Spleen (tissue), 11 donors: ENCODE results near the gene SLC38A2. TPM values are rescaled to one million over a fixed set of nuclear protein-coding genes. Genes with fewer than 3 reads are reported as not detected.

Experiments
- DNase-seq: peaks from one replicate; pipeline ENCODE4 v3.0.0-alpha.2; 2020
- H3K27ac ChIP-seq, 8 donors: fragments of 200-600 bp; sonication (generic) in 7 of 8; 1 replicate in 4 of 8; 2 replicates in 4 of 8; pipeline versions ENCODE4 v1.5.0 to v1.8.0; 2016 to 2021; ENCODE audit warnings: inconsistent platforms in 4 of 8, mild to moderate bottlenecking in 4 of 8, moderate library complexity in 1 of 8
- H3K27me3 ChIP-seq, 7 donors: fragments of 200-600 bp; sonication (generic) in 6 of 7; replicated peaks in 1 of 7; 1 replicate in 4 of 7; 2 replicates in 3 of 7; pipeline versions ENCODE4 v1.5.0 to v1.8.0; 2016 to 2021; ENCODE audit warnings: inconsistent platforms in 3 of 7, mild to moderate bottlenecking in 1 of 7
- H3K36me3 ChIP-seq, 6 donors: fragments of 200-600 bp; sonication (generic) in 5 of 6; 1 replicate in 4 of 6; 2 replicates in 2 of 6; pipeline versions ENCODE4 v1.5.0 to v1.8.0; 2016 to 2021; ENCODE audit warnings: inconsistent platforms in 2 of 6
- H3K4me1 ChIP-seq, 6 donors: fragments of 200-600 bp; sonication (generic) in 5 of 6; 1 replicate in 3 of 6; 2 replicates in 3 of 6; pipeline versions ENCODE4 v1.5.0 to v1.8.0; 2016 to 2021; ENCODE audit warnings: inconsistent platforms in 3 of 6
- H3K4me3 ChIP-seq, 8 donors: fragments of 200-600 bp; sonication (generic) in 7 of 8; 1 replicate in 4 of 8; 2 replicates in 4 of 8; pipeline versions ENCODE4 v1.5.0 to v1.8.0; 2016 to 2021; ENCODE audit warnings: inconsistent platforms in 4 of 8, mild to moderate bottlenecking in 4 of 8, moderate library complexity in 2 of 8
- H3K9me3 ChIP-seq, 8 donors: fragments of 200-600 bp; sonication (generic) in 7 of 8; 1 replicate in 4 of 8; 2 replicates in 4 of 8; pipeline versions ENCODE4 v1.5.0 to v1.8.0; 2016 to 2021; ENCODE audit warnings: inconsistent platforms in 4 of 8
- POLR2A ChIP-seq, 3 donors: fragments of 450-650 bp; IDR thresholded peaks; one replicate each; pipeline ENCODE4 v1.5.1; 2017; ENCODE audit warnings: antibody characterized with exemption in 3 of 3, mild to moderate bottlenecking in 1 of 3
- POLR2AphosphoS5 ChIP-seq, 3 donors: sonication (generic); formaldehyde crosslinking; IDR thresholded peaks; one replicate each; pipeline ENCODE4 v1.5.1; 2017; ENCODE audit warnings: antibody characterized with exemption in 3 of 3
- WGBS, 5 donors: extraction: QIAGEN DNeasy Blood & Tissue Kit in 3 of 5; methylation state at CpG; one replicate each; pipeline versions ENCODE4 v1.1.5 to v1.1.7; 2013 to 2018; 5-methylcytosine and 5-hydroxymethylcytosine counted together
- intact Hi-C: fragments of 100-400 bp; cut with DNase I; formaldehyde crosslinking; loops from one replicate; pipeline ENCODE4 v1.15.0; 2023; ENCODE audit warnings: low total_unique reads
- polyA plus RNA-seq, 3 donors: library from polyadenylated mRNA; stranded (reverse); fragments of 200-250 nt; gene quantifications; one replicate each; pipeline ENCODE4 v1.2.1, GENCODE V29; 2013
- total RNA-seq, 7 donors: library from RNA; depleted of rRNA in 3 of 7; stranded (reverse); fragments of >200 nt in 3 of 7; fragmentation: NEBNext Ultra II Directional in 4 of 7; extraction: Animal tissue kit (Norgen Biotek cat#: 25700) in 4 of 7; gene quantifications; one replicate each; pipeline versions ENCODE4 v1.1.0 to v1.2.1, GENCODE V29; 2016 to 2021
- TF ChIP-seq, protein P1 (sequence below), 11 experiments: fragments of 200-600 bp in 7 of 11; fragments of 450-650 bp in 4 of 11; sonication (generic) in 4 of 11; IDR thresholded peaks in 8 of 11; conservative IDR thresholded peaks in 3 of 11; 1 replicate in 7 of 11; 2 replicates in 4 of 11; pipeline versions ENCODE4 v1.4.0 to v1.8.0; 2016 to 2021; ENCODE audit warnings: antibody characterized with exemption in 11 of 11, inconsistent platforms in 4 of 11, mild to moderate bottlenecking in 1 of 11
- donor health status: healthy with polysubstance abuse.
- donor health status: DM: no; HTN: no; CAD: no; lungs with moderate emphysema.
- donor health status: DM: no; HTN: no; CAD: no.
- donor health status: Bipolar disorder and iron deficiency.
- donor health status: healthy.
- donor health status: DM: no; HTN: no; CAD: no.
- donor health status: DM: yes; HTN: yes; CAD: no.

SLC38A2 gene
- total and polyA plus RNA-seq, 10 donors = 40.7 to 297 (median 151) TPM

DNA sequence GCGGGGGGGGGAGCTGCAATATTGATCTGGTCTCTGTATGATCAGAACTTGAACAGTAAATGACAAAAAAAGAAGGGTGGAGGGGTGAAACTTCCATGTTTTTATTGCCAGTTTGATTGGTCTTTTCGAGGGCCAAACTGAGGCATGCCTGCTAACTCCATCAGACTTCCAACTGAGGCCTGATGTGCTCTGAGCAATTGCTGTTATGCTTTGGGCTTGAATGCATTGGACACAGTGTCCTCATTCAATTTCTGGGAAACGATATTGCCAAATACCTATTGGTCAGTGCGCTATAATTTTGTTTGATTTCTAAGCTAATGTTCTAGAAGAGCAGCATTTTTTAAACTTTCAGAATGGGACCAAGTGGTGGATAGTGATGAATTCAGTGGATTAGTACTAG is 2.1 kb upstream of the SLC38A2 start:
- H3K4me1 ChIP-seq = peaks cover 10 to 33% (median 26%) of the 10 kb centered on the region in 6 donors
- WGBS, 5 donors = 91 to 97% (median 93%) methylated on average over 4 of the region's 4 CpGs
- H3K9me3 ChIP-seq = no peaks in the 10 kb centered on the region
- no peak for DNase-seq
- no peaks in the 10 kb centered on the region for H3K27me3 ChIP-seq
- peaks cover 0 to 15% (median 11%) of the 10 kb centered on the region in 6 donors for H3K36me3 ChIP-seq
- TF ChIP-seq POLR2AphosphoS5 (IDR thresholded peaks at IDR 0.05) (no peak), POLR2A (IDR thresholded peaks at IDR 0.05) (no peak)
- TF ChIP-seq, protein P1, sequence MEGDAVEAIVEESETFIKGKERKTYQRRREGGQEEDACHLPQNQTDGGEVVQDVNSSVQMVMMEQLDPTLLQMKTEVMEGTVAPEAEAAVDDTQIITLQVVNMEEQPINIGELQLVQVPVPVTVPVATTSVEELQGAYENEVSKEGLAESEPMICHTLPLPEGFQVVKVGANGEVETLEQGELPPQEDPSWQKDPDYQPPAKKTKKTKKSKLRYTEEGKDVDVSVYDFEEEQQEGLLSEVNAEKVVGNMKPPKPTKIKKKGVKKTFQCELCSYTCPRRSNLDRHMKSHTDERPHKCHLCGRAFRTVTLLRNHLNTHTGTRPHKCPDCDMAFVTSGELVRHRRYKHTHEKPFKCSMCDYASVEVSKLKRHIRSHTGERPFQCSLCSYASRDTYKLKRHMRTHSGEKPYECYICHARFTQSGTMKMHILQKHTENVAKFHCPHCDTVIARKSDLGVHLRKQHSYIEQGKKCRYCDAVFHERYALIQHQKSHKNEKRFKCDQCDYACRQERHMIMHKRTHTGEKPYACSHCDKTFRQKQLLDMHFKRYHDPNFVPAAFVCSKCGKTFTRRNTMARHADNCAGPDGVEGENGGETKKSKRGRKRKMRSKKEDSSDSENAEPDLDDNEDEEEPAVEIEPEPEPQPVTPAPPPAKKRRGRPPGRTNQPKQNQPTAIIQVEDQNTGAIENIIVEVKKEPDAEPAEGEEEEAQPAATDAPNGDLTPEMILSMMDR (IDR thresholded peaks at IDR 0.05 in 8 of 11, conservative IDR thresholded peaks at IDR 0.05 in 3 of 11) = no peak
- intact Hi-C loops = no loop called here
- H3K4me3 ChIP-seq = no peak overlapping the region
- H3K27ac ChIP-seq = no peak overlapping the region

DNA sequence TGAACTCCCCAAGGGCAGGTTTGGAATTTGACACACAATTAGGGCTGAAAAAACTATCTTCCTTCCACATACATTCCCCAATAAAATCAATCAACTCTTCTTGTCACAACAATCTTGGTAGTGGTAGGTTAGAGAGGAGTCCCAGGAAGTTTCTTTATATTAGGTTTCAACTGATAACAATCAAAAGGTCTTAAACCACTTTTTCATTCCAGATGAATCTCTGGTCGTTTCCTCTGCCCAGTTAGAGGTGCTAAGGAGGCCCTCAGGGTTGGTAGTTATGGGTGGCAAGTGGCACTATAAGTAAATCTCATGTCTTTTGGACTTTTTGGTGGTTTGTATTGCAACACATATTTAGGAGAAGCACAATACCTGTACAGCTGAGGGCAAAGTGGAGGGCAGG is 1.7 kb upstream of the SLC38A2 start:
- Histone ChIP-seq H3K4me3 (peak overlapping the region in 1 of 8 donors; percentile 97), H3K4me1 (peaks cover 14 to 37% (median 30%) of the 10 kb centered on the region in 6 donors), H3K27me3 (no peaks in the 10 kb centered on the region), H3K9me3 (no peaks in the 10 kb centered on the region), H3K27ac (peak overlapping the region in 5 of 8 donors; percentile 94 to 100 (median 99)), H3K36me3 (peaks cover 0 to 19% (median 15%) of the 10 kb centered on the region in 6 donors)
- WGBS, 5 donors = 30 to 49% (median 36%) methylated on average over 1 of the region's 1 CpG
- intact Hi-C loops = no loop called here
- DNase-seq = no peak
- TF ChIP-seq POLR2AphosphoS5 (IDR thresholded peaks at IDR 0.05) (no peak), POLR2A (IDR thresholded peaks at IDR 0.05) (no peak)
- TF ChIP-seq, protein P1 (IDR thresholded peaks at IDR 0.05 in 8 of 11, conservative IDR thresholded peaks at IDR 0.05 in 3 of 11) = no peak

DNA sequence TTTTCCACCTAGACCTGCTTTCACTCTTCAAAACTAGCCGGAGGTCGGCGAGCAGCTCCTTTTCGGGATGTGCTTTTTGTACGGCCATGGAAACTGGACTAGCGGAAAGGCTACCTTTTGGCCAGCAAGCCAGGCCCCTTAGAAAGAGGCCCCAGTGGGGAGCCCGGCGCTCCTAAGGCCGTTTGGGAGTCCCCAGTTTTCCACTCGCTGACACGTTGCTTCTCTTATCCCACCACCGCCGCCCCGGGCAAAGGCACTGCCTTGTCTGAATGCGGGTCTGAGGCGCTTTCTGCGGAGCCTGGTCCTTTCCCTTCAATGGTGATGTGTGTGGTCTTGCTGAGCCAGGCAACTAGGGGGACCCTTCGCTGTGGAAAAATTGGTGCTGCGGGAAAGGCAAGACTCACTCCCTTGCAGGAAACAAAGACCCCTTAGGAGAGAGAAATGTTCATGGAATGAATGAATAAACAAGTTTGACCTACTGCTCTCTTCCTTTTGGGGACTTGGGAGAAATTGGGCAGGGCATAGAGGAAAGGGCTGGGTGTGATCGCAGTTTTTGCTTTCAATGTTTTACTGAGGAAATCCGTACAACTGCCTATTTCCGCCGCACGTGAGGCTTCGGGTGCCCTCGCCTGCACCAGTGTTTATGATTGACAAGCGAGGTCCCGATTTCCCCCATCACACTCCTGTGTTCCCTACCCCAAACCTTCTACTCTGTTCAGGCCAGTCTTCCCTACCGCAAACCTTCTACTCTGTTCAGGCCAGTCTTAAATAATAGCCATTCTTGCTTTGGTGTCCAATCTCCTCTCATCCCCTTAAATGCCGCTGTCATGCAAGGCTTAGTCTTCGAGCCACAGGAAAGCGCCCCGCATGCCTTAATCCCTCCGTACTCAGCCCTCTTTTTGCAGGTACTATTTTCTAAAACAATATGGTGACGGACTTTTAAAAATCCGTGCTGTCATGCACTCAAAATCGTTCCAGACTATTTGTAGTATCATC is 1.0 kb upstream of the SLC38A2 start:
- peak; percentile 18 to 66 (median 61) for TF ChIP-seq POLR2AphosphoS5 (IDR thresholded peaks at IDR 0.05)
- TF ChIP-seq, protein P1 (IDR thresholded peaks at IDR 0.05 in 8 of 11, conservative IDR thresholded peaks at IDR 0.05 in 3 of 11) = peak in 1 of 11 experiments; percentile 7
- TF ChIP-seq POLR2A (IDR thresholded peaks at IDR 0.05) = no peak
- H3K4me1 ChIP-seq = peaks cover 22 to 44% (median 37%) of the 10 kb centered on the region in 6 donors
- peak overlapping the region; percentile 84 to 99 (median 94) for H3K4me3 ChIP-seq
- 12 to 18% (median 13%) methylated on average over 37 of the region's 37 CpGs for WGBS, 5 donors
- H3K27ac ChIP-seq = peak overlapping the region; percentile 90 to 100 (median 98)
- H3K27me3 ChIP-seq = no peaks in the 10 kb centered on the region
- H3K36me3 ChIP-seq = peaks cover 0 to 26% (median 21%) of the 10 kb centered on the region in 6 donors
- H3K9me3 ChIP-seq = no peaks in the 10 kb centered on the region
- intact Hi-C loops = no loop called here
- peak; percentile 91 for DNase-seq
